Neural progenitor cell (in vitro differentiated cells): ENCODE measurements around the gene CCDC144A. TPM values are rescaled to one million over a fixed set of nuclear protein-coding genes. Genes with fewer than 3 reads are reported as not detected.
A peak's percentile ranks its signal among the peaks of the same experiment; 100 is the strongest.
"Not testable (repeated sequence)": the region's sequence is repeated elsewhere in the genome, so short reads cannot be mapped to it uniquely, and the experiment has no call there.

Source experiments
- DNase-seq: peaks from one replicate; pipeline ENCODE4 v3.0.0-alpha.2; 2016; ENCODE audit warnings: low spot score
- H2AFZ ChIP-seq: fragments of 200-600 bp; sonication (generic); replicated peaks from 2 replicates; pipeline ENCODE4 v1.6.1; 2016; ENCODE audit warnings: antibody characterized with exemption
- H3F3A ChIP-seq: fragments of 200-600 bp; sonication (generic); 2 replicates; pipeline ENCODE4 v1.6.1; 2016; ENCODE audit warnings: antibody characterized with exemption, low read depth
- H3K27ac ChIP-seq: fragments of 200-600 bp; sonication (generic); 2 replicates; pipeline ENCODE4 v1.5.1; 2016; ENCODE audit warnings: mild to moderate bottlenecking
- H3K27me3 ChIP-seq: fragments of 200-600 bp; sonication (generic); 2 replicates; pipeline ENCODE4 v1.6.1; 2016; ENCODE audit warnings: mild to moderate bottlenecking, moderate library complexity
- H3K36me3 ChIP-seq: fragments of 200-600 bp; sonication (generic); 2 replicates; pipeline ENCODE4 v1.5.1; 2016
- H3K4me1 ChIP-seq: fragments of 200-600 bp; sonication (generic); 2 replicates; pipeline ENCODE4 v1.6.1; 2016; ENCODE audit warnings: mixed run types
- H3K4me2 ChIP-seq: fragments of 200-600 bp; sonication (generic); 2 replicates; pipeline ENCODE4 v1.6.1; 2016
- H3K4me3 ChIP-seq: fragments of 200-600 bp; sonication (generic); 2 replicates; pipeline ENCODE4 v1.5.1; 2016
- H3K79me2 ChIP-seq: fragments of 200-600 bp; sonication (generic); 2 replicates; pipeline ENCODE4 v1.6.1; 2016; ENCODE audit warnings: low read depth
- H3K9ac ChIP-seq: fragments of 200-600 bp; sonication (generic); 2 replicates; pipeline ENCODE4 v1.6.1; 2016
- H3K9me3 ChIP-seq: fragments of 200-600 bp; sonication (generic); 2 replicates; pipeline ENCODE4 v1.5.1; 2016; ENCODE audit warnings: low read depth
- H4K20me1 ChIP-seq: fragments of 200-600 bp; sonication (generic); 2 replicates; pipeline ENCODE4 v1.6.1; 2016; ENCODE audit warnings: low read depth
- H3K27ac Mint-ChIP-seq: 3 replicates; pipeline ENCODE4 v1.8.0; 2021; ENCODE audit warnings: mixed read lengths
- H3K27me3 Mint-ChIP-seq: 2 replicates; pipeline ENCODE4 v1.8.0; 2022; ENCODE audit warnings: low read depth, mild to moderate bottlenecking, inconsistent platforms, moderate library complexity, mixed read lengths; ENCODE audit not compliant: insufficient read depth
- H3K36me3 Mint-ChIP-seq: 3 replicates; pipeline ENCODE4 v1.8.0; 2021; ENCODE audit warnings: mixed read lengths
- H3K4me1 Mint-ChIP-seq: 3 replicates; pipeline ENCODE4 v1.8.0; 2021; ENCODE audit warnings: mixed read lengths
- H3K4me3 Mint-ChIP-seq: 3 replicates; pipeline ENCODE4 v1.8.0; 2021; ENCODE audit warnings: mild to moderate bottlenecking, moderate library complexity, mixed read lengths
- H3K9me3 Mint-ChIP-seq: 3 replicates; pipeline ENCODE4 v1.8.0; 2020; ENCODE audit warnings: mixed read lengths
- EZH2 ChIP-seq: fragments of 200-600 bp; sonication (generic); IDR thresholded peaks from 2 replicates; pipeline ENCODE4 v1.6.1; 2017; ENCODE audit warnings: antibody characterized with exemption, mild to moderate bottlenecking, moderate library complexity
- EZH2phosphoT487 ChIP-seq: fragments of 200-600 bp; sonication (generic); IDR thresholded peaks from 2 replicates; pipeline ENCODE4 v1.6.1; 2017; ENCODE audit warnings: antibody characterized with exemption
- total RNA-seq: library from RNA; depleted of rRNA; stranded (reverse); fragments of >200 nt; gene quantifications from 2 replicates; pipeline ENCODE4 v1.2.3, GENCODE V29; 2015; ENCODE audit warnings: low replicate concordance
- TF ChIP-seq, protein P1 (sequence below): fragments of 200-600 bp; sonication (generic); IDR thresholded peaks from 2 replicates; pipeline ENCODE4 v1.5.1; 2017; ENCODE audit warnings: antibody characterized with exemption, mild to moderate bottlenecking

Gene CCDC144A
- total RNA-seq, 1 donor from 2014 or later, result 8.2 TPM

DNA sequence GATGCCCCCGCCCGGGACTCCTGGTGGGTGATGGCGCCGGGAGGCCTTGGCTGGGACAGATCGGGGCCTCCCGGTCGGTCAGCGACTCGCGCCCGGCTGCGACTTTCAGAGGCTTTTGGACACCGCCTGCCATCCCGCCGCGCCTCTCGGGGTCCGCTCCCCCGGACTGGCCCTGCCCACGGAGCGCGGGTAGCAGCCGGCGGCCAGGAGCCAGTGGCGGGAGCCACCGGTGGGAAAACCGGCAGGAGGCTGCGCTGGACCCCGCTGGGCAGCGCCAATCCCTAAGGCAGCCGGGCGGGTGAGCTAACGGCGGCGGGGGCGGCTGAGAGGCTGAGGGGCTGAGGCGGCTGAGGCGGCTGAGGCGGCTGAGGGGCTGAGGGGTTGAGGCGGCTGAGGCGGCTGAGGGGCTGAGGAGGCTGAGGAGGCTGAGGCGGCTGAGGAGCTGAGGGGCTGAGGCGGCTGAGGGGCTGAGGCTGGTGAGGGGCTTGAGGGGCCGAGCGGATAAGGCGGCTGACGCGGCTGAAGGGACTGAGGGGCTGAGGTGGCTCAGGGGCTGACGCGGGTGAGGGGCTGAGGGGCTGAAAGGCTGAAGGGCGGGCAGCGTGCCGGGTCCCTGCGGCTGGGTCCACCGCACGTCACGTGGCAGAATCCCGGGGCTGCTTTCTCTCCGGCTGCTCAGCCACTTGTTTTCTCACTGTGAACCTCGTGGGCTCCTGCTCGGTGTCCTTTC is 23.0 kb upstream of the CCDC144A start:
- H3K9me3 Mint-ChIP-seq, H3K27me3 Mint-ChIP-seq, H3K9ac ChIP-seq, H3K79me2 ChIP-seq, H3K27ac ChIP-seq, H3F3A ChIP-seq, H3K4me1 ChIP-seq, H3K4me1 Mint-ChIP-seq, H4K20me1 ChIP-seq, H3K36me3 ChIP-seq, H3K27ac Mint-ChIP-seq, H3K9me3 ChIP-seq, H3K36me3 Mint-ChIP-seq: not testable (repeated sequence)
- TF ChIP-seq EZH2, result peak; percentile 30
- DNase-seq, result peak; percentile 64
- H3K4me3 ChIP-seq, result peak overlapping the region; percentile 50
- H3K27me3 ChIP-seq, result peaks cover 10% of the 10 kb centered on the region
- peak overlapping the region; percentile 55 for H3K4me2 ChIP-seq
- H2AFZ ChIP-seq, result peak overlapping the region; percentile 72
- peak overlapping the region; percentile 57 for H3K4me3 Mint-ChIP-seq

GRCh38 chr17:16676676-16677268 is 13.3 kb upstream of the CCDC144A start:
- Histone ChIP-seq H3K9ac (no peak overlapping the region), H3K79me2 (no peaks in the 10 kb centered on the region), H2AFZ (no peak overlapping the region), H3K9me3 (no peaks in the 10 kb centered on the region), H3K4me1 (no peaks in the 10 kb centered on the region), H4K20me1 (no peaks in the 10 kb centered on the region), H3K27me3 (no peaks in the 10 kb centered on the region), H3K4me3 (no peak overlapping the region), H3K36me3 (no peaks in the 10 kb centered on the region), H3F3A (no peaks in the 10 kb centered on the region), H3K27ac (no peak overlapping the region), H3K4me2 (no peak overlapping the region)
- H3K9me3 Mint-ChIP-seq, result no peaks in the 10 kb centered on the region
- peaks cover 2% of the 10 kb centered on the region for H3K27me3 Mint-ChIP-seq
- no peak overlapping the region for H3K4me3 Mint-ChIP-seq
- DNase-seq, result no peak
- TF ChIP-seq EZH2 (no peak), EZH2phosphoT487 (no peak)
- TF ChIP-seq, protein P1, sequence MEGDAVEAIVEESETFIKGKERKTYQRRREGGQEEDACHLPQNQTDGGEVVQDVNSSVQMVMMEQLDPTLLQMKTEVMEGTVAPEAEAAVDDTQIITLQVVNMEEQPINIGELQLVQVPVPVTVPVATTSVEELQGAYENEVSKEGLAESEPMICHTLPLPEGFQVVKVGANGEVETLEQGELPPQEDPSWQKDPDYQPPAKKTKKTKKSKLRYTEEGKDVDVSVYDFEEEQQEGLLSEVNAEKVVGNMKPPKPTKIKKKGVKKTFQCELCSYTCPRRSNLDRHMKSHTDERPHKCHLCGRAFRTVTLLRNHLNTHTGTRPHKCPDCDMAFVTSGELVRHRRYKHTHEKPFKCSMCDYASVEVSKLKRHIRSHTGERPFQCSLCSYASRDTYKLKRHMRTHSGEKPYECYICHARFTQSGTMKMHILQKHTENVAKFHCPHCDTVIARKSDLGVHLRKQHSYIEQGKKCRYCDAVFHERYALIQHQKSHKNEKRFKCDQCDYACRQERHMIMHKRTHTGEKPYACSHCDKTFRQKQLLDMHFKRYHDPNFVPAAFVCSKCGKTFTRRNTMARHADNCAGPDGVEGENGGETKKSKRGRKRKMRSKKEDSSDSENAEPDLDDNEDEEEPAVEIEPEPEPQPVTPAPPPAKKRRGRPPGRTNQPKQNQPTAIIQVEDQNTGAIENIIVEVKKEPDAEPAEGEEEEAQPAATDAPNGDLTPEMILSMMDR, result no peak
- no peak overlapping the region for H3K27ac Mint-ChIP-seq
- no peaks in the 10 kb centered on the region for H3K36me3 Mint-ChIP-seq
- no peaks in the 10 kb centered on the region for H3K4me1 Mint-ChIP-seq

DNA sequence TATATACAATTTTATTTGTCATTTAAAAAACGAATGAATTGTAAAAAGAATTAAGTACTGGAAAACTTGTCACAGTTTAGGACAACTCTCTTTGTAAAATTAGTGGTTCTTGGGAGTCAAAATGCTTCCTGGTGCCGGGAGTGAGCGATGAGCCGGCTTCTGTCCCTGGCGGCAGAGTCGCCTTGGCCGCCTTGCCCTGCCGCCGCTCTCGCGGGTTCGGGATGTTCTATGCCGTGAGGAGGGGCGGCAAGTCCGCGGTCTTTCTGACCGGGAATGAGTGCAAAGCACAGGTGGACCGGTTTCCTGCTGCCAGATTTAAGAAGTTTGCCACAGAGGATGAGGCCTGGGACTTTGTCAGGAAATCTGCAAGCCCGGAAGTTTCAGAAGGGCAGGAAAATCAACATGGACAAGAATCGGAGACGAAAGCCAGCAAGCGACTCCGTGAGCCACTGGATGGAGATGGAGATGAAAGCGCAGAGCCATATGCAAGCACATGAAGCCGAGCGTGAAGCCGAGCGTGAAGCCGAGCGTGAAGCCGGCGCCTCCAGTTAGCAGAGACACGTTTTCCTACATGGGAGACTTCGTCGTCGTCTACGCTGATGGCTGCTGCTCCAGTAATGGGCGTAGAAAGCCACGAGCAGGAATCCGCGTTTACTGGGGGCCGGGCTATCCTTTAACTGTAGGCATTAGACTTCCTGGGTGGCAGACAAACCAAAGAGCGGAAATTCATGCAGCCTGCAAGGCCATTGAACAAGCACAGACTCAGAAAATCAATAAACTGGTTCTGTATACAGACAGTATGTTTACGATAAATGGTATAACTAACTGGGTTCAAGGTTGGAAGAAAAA is 6.5 kb upstream of the CCDC144A start:
- H3K27me3 Mint-ChIP-seq, H3K79me2 ChIP-seq, H3K27ac Mint-ChIP-seq, H3K9ac ChIP-seq, H3K36me3 ChIP-seq, H3K27me3 ChIP-seq, H3K27ac ChIP-seq, H3K4me3 Mint-ChIP-seq, H3K36me3 Mint-ChIP-seq, H3K4me3 ChIP-seq, H4K20me1 ChIP-seq, H3K4me2 ChIP-seq, H3K9me3 ChIP-seq, H3K9me3 Mint-ChIP-seq: not testable (repeated sequence)
- H3F3A ChIP-seq, result peaks cover 14% of the 10 kb centered on the region
- peak; percentile 12 for DNase-seq
- H2AFZ ChIP-seq, result peak overlapping the region; percentile 50
- H3K4me1 Mint-ChIP-seq, result peaks cover 13% of the 10 kb centered on the region
- peaks cover 12% of the 10 kb centered on the region for H3K4me1 ChIP-seq

DNA sequence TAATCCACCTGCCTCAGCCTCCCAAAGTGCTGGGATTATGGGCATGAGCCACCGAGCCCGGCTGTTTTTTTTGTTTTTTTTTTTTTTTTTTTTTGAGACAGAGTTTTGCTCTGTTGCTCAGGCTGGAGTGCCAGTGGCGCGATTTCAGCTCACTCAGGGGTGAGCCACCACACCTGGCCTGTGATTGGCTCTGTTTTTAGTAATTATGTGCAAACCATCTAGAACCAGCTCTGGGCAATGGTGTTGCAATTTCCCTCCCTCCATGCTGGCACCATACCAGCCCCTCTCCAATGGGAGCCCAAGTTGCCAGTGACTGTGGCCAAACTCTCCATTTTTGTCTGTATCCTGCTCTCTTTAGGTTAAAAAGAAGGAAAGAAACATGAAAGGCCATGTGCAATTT is 4.0 kb upstream of the CCDC144A start:
- H3K4me2 ChIP-seq, H3K9me3 Mint-ChIP-seq, H3K27ac Mint-ChIP-seq, H3K36me3 Mint-ChIP-seq, DNase-seq, H3K9me3 ChIP-seq, H3K27me3 Mint-ChIP-seq, H3K79me2 ChIP-seq, H3K36me3 ChIP-seq, H4K20me1 ChIP-seq, H3K4me3 ChIP-seq, H3K27ac ChIP-seq, H3K9ac ChIP-seq, H3K27me3 ChIP-seq, H2AFZ ChIP-seq: not testable (repeated sequence)
- Mint-ChIP-seq H3K4me3 (peak overlapping the region; percentile 30), H3K4me1 (peaks cover 13% of the 10 kb centered on the region)
- H3F3A ChIP-seq, result peaks cover 14% of the 10 kb centered on the region
- peaks cover 12% of the 10 kb centered on the region for H3K4me1 ChIP-seq

DNA sequence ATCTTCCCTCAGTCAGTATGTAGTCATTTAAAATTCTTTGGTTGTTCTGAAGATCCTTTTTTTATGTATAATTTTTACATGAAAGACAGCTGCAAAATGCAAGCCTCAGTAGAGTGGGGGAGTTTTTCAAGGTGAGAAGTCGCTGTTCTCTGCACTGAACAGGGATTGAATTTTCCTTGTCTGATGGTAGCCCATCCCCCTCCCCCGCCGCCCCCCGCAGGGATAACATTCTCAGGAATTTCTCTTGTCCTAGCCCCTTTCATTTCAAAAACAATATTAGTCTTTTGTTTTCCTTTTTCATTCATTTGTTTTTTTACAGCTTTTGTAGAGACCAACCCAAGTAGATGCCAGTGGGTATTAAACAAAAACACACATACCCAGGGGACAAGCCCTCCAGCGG is 2.9 kb upstream of the CCDC144A start:
- DNase-seq, result peak; percentile 65
- H3K4me3 ChIP-seq, H3K9me3 ChIP-seq, H3K27me3 ChIP-seq, H3K27me3 Mint-ChIP-seq, H4K20me1 ChIP-seq, H3K9me3 Mint-ChIP-seq, H3K36me3 ChIP-seq, H3K79me2 ChIP-seq, H3K4me3 Mint-ChIP-seq, H3K36me3 Mint-ChIP-seq, H3K9ac ChIP-seq: not testable (repeated sequence)
- Histone ChIP-seq H3K4me1 (peaks cover 12% of the 10 kb centered on the region), H2AFZ (peak overlapping the region; percentile 91), H3F3A (peaks cover 14% of the 10 kb centered on the region), H3K27ac (peak overlapping the region; percentile 74), H3K4me2 (peak overlapping the region; percentile 59)
- H3K27ac Mint-ChIP-seq, result peak overlapping the region; percentile 7
- H3K4me1 Mint-ChIP-seq, result peaks cover 13% of the 10 kb centered on the region

GRCh38 chr17:16690447-16690846 is 406 bp downstream of the CCDC144A start:
- H3K27me3 ChIP-seq, H3K9me3 Mint-ChIP-seq, H3K36me3 Mint-ChIP-seq, DNase-seq, H3K4me3 Mint-ChIP-seq, H2AFZ ChIP-seq, H3K4me2 ChIP-seq, H3K27ac Mint-ChIP-seq, H3K4me3 ChIP-seq, H3K9me3 ChIP-seq, H3K79me2 ChIP-seq, H3K9ac ChIP-seq, H3K36me3 ChIP-seq, H4K20me1 ChIP-seq, H3K27ac ChIP-seq, H3K27me3 Mint-ChIP-seq: not testable (repeated sequence)
- Histone ChIP-seq H3K4me1 (peaks cover 12% of the 10 kb centered on the region), H3F3A (peaks cover 14% of the 10 kb centered on the region)
- peaks cover 13% of the 10 kb centered on the region for H3K4me1 Mint-ChIP-seq

- H2AFZ ChIP-seq, DNase-seq, H3K36me3 Mint-ChIP-seq, H3K4me3 ChIP-seq, H3K9me3 ChIP-seq, H3K27me3 ChIP-seq, H3K27ac ChIP-seq, H3K79me2 ChIP-seq, H3K27ac Mint-ChIP-seq, H3K4me2 ChIP-seq, H3K9me3 Mint-ChIP-seq, H3F3A ChIP-seq, H3K4me1 Mint-ChIP-seq, H3K4me3 Mint-ChIP-seq, H4K20me1 ChIP-seq, H3K9ac ChIP-seq, H3K4me1 ChIP-seq, H3K36me3 ChIP-seq, H3K27me3 Mint-ChIP-seq: not testable (repeated sequence)
These were observed 7.6 kb downstream of the CCDC144A start for GRCh38 chr17:16697603-16698002.
